ENCODE measurements around the gene SLC4A2. TPM values are rescaled to one million over a fixed set of nuclear protein-coding genes. Genes with fewer than 3 reads are reported as not detected.
A peak's percentile ranks its signal among the peaks of the same experiment; 100 is the strongest.

Gene SLC4A2
- total RNA-seq, 1 donor from 2014 or later, result 35.9 TPM

- peak; percentile 28 for ATAC-seq
Measured at GRCh38 chr7:151081170-151082101, 22.0 kb downstream of the SLC4A2 start.

DNA sequence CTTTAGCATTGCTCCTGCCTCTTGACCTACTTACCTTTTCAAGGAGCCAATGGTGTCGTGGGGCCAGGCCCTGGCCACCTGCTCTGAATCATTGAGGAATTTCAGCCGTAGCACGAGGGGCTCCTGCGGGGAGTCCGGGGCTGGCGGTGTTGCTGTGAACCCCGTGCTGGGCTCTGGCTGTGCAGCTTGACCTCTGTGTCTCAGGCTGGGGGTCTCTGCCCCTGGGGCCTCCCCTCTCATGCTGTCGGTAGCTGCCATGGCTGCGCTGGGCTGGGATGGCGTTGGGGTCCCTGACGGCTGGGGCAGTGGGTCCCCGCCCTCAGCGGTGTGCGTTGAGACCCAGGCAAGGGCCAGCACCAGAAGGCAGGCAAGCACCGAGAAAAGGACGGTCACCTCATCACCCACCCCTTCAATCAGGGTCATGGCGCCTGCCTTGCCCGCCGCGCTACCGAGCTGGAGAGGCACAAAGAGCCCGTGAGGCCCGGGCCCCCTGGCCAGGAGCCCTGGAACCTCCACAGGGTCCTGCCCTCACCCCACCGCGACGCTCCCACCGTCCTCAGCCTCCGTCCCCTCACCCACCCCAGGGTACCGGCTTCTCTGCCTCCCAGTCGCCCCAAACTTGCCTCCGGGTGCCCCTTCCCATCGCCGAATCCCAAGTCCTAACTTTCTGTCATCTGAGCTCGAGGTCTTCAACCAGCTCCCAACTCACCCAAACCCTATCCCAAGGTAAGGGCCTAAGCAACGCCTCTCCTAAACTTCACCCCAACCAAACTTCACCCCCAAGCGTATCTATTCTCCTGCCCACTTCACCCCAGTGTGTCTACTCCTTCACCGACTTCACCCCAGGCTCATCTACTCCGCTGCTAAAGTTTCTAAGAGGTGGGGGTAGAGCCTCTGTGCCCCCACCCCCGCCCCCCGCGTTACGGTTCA lies 23.0 kb downstream of the SLC4A2 start:
- no peak for ATAC-seq

DNA sequence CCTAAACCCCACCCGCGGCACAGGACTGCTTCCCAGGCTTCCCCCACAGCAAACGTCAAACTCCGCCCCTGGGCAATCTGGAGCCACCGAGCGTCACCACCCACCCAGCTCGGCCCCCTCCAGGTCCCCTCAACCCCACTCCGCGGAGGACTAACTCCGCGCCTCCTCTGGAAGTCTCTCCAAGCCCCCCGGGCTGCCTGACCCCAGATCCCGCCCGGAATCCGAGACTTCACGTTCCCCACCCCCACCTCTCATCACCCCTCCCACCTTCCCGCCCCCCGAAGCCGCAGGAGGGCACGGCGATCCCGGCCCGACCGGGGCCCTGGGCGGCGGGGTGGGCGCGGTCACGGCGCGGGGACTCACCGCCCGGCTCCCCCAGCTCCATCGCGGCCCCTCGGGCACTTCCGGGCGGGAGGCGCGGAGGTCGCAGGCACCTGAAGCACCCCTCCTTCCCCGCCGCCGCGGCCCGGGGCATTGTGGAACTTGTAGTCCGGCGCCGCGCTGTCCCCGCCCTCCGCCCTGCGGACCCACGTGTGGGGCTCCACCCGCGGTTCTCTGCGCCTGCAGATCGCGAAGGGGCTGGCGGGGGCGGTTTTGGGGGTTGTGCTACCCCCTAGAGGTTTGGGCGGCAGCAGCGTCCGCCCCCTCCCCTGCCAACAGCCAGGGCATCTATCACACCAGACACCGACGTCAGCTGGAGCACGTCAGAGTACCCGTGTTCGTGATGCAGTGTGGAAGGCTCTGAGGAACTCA lies 23.9 kb downstream of the SLC4A2 start, which contains the start of gene TMUB1:
TSS of gene TMUB1 (minus strand) at position 423 of the 753 bp plus-strand sequence. CDS start 930 bp downstream, outside the sequence.
- peak; percentile 27 for ATAC-seq

DNA sequence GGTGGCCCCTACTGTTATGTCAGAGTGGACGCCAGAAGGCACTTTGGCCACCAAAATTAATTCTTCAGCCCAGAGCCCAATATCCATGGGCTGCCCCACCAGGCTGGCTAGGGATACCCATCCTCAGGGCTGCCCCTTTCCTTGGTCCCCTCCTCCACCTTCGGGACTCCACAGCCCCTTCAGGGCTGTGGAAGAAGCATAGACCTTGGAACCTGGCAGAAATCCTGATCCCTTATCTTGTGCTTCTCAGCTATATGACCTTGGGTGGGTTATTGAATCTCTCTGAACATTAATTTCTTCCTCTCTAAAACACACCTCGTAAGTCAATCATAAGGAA lies 24.4 kb downstream of the SLC4A2 start:
- no peak for ATAC-seq

- no peak for ATAC-seq
Measured at GRCh38 chr7:151085329-151085690, 25.9 kb downstream of the SLC4A2 start.

DNA sequence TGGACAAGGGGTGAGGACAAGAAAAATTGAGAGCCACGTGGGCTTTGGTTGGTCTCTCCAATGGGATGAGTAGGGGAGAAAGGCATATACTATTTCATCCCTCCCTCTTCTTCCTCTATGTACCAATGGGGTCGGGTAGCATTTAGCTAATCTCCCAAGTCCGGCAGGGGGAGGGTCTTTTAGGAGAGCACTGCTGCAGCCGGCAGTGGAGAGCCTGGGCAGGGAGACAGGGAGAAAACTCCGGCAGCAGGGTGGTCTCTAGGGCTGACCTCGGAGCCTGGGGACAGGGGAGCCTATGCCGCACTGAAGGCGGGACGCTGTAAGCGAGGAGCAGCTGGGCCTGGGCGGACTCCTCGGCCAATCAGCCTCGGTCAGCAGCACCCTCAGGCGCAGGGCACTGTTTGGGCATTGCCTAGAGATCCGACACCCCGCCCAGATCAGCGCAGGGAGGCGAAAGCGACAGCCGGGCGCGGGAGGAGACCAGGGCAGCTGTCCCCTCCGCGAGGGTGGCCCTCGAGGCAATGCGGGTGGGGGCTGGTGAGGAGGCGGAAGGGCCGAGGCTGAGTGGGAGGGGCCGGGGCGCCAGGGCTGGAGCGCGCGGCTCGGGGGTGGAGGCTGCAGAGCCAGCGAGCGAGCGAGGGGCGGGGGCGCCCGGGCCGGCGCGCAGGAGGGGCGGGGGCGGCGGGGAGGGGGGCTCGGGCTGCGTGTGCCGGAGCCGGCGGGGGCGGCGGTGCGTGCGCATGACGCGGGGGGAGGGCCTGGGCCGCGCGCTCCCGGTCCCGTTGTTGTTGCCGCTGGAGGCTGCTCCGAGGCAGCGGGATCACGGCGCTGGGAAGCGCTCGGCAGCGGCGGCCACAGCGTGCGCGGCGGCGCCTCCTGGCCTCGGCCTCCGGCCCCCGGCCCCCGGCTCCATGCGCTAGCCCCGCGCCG lies 26.6 kb downstream of the SLC4A2 start, which contains the start of gene AGAP3:
TSS of gene AGAP3 (plus strand) at position 785 of the 930 bp plus-strand sequence. CDS start 267 bp downstream, outside the sequence.
- ATAC-seq, result peak; percentile 31

GRCh38 chr7:151086802-151087244 lies 27.4 kb downstream of the SLC4A2 start:
- no peak for ATAC-seq

DNA sequence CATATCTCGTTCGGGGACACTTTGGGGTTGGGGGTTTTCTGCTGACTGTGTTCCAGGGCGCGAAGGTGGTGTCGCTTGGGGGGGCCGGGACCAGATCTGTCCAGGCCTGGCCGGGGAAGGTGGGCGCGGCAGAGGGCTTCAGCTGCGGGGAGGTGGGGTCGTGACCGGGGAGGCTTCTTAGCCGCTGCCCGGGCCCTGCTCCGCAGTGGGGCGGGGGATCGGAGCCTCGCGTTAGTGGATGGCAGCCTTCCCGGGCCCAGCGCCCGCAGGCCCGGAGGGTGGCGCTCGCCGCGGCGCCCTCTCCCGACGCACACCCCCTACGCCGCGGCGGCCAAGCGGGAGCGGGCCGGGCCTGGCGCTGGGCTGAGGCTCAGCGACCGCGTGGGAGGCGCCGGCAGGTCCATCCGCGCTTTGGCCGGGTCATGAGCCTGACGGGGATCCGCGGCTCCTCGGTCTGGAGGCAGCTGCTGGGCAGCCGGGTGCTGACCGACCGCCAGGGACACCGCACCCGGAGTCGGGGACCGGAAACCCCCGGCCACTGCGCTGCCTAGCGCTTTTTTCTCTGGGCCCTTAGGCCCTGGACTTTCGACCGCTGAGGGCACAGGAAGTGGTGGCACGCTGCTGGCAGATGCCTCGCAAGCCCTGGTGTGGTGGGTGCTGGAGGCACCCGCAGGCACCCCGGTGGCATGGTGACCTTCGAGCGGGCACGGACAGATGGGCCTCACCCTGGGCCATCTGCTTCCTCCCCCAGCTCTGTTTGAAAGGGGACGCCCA lies 28.0 kb downstream of the SLC4A2 start:
- ATAC-seq, result peak; percentile 40

DNA sequence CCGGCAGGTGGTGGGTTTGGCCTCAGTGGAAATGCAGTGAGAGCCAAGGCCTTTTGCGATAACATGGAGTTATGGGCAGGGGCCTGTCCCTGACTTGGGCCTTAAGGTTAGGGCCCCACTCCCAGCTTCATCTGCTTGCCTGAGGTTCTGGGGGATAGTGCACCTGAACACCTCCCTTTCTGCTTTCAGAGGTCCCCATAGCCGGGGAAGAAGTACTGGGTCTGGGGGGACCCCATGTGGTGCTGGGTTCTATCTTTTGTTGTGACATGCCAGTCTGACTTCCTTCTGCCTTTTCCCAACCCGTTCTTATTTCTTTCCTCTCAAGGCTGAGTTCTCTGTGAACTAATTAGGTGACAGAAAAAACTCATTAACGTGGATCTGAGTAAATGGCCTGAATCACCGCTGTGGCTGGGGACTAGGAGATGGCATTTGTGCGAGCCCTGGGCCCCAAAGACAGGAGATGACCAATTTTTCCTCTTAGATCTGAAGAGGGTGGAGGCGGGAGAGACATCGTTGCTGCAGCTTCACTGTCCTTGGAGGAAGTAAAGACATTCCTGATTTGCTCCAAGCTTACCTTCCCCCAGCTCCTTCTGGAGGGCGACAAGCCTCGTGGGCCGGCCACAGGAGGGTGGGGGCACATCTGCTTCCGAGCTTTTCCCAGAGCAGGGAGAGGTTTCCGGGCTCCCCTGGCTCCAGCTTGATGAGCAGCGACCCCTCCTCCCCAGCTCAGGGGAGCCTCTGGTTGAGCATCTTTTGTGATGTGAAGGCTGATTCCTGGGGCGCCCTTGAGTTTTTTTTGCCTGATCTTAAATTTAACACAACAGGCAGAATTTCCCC lies 28.8 kb downstream of the SLC4A2 start:
- no peak for ATAC-seq

- peak; percentile 48 for ATAC-seq
Measured at GRCh38 chr7:151088856-151089699, 29.7 kb downstream of the SLC4A2 start.

DNA sequence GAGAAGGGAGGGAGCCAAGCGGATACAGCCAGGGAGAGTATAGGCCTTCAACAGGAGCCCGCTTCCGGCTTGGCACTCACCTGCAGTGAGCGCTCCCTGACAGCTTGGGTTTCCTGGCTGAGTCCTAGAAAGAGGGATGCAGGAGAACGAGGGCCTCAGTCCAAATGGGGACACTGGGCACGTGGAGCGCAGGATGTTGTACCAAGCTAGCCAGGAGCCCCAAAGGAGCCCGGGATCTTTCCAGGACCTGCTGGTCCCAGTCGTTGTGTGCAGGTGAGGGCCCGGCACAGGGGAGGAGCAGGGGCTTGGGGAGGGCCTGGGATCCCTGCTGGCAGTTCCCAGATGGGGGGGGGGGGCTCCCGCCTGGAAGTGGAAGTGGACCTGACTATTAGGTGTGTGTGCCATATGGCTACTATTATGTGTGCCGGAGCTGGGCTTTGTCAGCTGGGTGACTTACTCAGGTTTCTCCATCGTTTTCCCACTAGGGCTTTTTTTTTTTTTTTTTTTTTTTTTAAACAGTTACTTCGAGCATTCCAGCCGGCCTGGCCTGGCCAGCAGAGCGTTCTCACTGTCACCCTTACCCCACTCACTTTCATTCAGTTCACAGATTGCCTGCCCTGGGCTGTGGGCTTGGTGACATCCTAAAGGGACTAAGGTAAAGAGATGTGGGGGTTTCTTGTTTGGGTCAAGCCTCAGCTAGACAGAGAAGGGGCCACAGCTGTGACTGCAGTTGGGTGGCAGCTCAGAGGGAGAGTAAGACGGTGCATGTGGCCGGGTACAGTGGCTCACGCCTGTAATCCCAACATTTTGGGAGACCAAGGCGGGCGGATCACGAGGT lies 30.7 kb downstream of the SLC4A2 start:
- no peak for ATAC-seq

DNA sequence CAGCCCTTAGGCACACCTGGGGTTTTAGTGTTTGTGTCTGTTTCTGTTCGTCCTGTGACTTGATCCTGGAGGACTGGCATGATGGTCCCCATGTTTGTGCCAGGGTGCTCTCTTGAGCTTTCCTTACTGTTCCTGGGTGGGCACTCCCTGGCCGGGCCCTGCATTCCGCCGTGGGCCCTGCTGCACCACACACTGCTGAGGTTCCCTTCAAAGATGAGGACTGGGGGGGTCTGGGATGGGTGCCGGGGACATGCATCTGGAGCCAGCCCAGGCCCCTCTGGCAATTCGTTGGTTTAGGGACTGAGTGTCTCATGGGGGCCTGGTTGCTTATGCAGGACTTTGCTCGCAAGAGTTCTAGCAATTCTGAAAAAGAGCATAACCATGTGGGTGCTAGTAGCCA lies 31.6 kb downstream of the SLC4A2 start:
- no peak for ATAC-seq

DNA sequence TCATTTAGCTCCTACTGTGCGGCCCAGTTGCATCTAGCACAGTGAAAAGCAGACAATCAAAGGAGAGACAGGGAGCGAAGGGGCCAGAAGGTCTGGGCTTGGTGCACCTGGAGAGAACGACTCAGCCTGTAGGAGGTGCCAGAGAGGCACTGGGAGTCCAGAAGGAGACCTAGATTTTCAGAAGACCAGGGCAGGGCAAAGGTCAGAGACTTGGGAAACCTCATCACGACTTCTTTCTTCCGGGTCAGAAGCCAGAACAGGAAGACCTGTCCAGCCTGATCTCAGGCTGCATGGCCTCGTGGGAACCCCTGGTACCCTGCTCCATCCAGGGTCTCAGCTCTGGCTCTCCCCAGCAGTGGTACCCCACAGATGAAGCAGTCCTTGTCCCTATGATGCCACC lies 32.0 kb downstream of the SLC4A2 start:
- no peak for ATAC-seq

DNA sequence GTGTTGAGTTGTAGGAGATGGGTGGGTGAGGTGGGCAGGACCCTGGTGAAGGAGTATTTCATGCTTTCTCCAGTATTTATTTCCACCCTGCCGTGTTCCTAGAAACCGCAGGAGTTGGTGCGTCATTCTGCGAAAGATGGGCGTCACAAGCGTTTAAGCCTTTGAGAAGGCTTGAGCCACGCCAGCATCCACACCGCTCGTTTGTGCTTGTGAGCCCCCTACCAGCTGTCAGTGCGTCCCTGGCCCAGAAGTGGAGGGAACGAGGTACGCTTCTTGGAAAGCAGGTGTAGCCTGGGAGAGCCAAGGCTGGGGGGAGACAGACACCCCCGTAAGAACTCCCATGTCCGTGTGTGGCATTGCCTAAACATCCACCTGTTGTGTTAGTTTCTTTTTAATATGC lies 32.6 kb downstream of the SLC4A2 start:
- no peak for ATAC-seq

DNA sequence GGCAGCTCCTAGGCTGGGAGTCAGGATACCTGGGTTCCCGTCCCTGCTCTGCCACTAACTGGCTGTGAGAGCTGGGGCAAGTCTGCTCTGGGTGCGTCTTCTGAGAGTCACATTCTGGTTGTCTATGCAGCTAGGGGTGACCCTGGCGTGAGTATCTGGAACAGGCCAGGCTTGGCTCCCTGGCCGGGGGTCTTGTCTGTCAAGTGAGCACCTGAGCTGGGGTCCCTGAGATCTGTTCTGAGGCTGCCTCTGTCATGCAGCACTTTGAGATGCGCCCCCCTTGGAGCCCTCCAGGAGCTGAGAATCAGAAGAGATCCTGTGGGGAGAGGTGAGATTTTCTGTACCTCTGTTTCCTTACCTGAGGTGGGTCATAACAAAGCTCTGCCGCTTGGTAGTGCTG lies 34.4 kb downstream of the SLC4A2 start:
- ATAC-seq, result no peak

DNA sequence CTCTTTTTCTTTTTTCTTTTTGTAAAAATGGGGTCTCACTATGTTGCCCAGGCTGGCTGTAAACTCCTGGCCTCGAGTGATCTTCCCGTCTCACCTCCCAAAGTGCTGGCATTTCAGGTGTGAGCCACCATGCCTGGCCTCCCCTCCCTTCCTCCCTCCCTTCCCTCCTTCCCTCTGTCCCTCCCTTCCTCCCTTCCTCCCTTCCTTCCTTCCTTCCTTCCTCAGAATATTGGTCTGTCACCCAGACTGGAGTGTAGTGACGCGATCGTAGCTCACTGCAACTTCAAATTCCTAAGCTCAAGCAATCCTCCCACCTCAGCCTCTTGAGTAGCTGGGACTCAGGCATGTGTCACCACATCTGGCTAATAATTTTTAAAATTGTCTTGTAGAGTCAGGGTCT lies 35.3 kb downstream of the SLC4A2 start:
- no peak for ATAC-seq

DNA sequence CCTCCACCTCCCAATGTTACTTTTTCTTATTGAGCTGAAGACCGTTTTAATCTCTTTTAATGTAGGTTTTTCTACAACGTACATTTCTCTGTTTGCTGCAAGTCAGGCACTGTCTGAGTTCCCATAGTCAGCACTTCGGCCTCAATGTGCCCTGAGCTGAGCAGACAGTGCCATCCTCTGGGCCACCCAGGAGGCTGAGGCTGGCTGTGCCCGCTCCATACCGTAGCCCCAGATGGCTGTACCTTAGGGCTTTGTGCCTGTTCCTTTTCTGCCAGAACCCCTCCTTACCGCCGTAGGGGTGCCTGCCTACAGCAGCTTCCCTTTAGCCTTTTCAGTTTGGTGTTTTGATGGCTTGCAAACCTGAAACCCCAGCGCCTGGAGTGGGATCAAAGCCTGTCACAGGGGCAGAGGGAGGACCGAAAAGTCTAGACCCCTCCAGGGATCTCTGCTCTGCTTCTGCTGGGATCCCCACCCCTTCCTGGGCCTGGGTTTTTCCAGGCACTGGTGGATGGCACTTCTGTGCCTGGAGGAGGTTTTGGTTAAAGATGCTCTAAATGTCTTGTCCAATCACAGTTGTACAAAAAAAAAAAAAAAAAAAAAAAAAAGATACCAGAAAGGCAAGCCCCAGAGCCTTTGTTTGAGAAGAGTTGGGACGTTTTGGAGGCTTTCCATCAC lies 35.9 kb downstream of the SLC4A2 start:
- ATAC-seq, result no peak

All from esophagus mucosa (tissue), 1 donor.